IPS-18a (cell line): ENCODE measurements around the gene IRF8.

Experiments
- H3K27ac ChIP-seq: one replicate; pipeline ENCODE4 v1.5.1; 2013; ENCODE audit warnings: low read length
- H3K27me3 ChIP-seq: one replicate; pipeline ENCODE4 v1.6.1; 2013; ENCODE audit warnings: mild to moderate bottlenecking, low read length; ENCODE audit not compliant: control insufficient read depth, insufficient read depth
- H3K36me3 ChIP-seq: one replicate; pipeline ENCODE4 v1.6.1; 2013; ENCODE audit warnings: low read depth, low read length; ENCODE audit not compliant: control insufficient read depth
- H3K4me1 ChIP-seq: one replicate; pipeline ENCODE4 v1.6.1; 2013; ENCODE audit warnings: low read depth, low read length; ENCODE audit not compliant: control insufficient read depth
- H3K4me3 ChIP-seq: one replicate; pipeline ENCODE4 v1.5.1; 2013; ENCODE audit warnings: low read length
- H3K9ac ChIP-seq: one replicate; pipeline ENCODE4 v1.6.1; 2013; ENCODE audit warnings: mild to moderate bottlenecking, low read length, moderate library complexity
- H3K9me3 ChIP-seq: one replicate; pipeline ENCODE4 v1.6.1; 2013; ENCODE audit warnings: low read depth, low read length; ENCODE audit not compliant: control insufficient read depth

Gene IRF8

GRCh38 chr16:85944572-85945423 lies 45.8 kb downstream of the IRF8 start:
- Histone ChIP-seq H3K4me3 (no peak overlapping the region), H3K27me3 (no peaks in the 10 kb centered on the region), H3K27ac (no peak overlapping the region)

GRCh38 chr16:85945424-85945751 lies 46.4 kb downstream of the IRF8 start:
- no peak overlapping the region for H3K27ac ChIP-seq
- H3K9me3 ChIP-seq, result no peaks in the 10 kb centered on the region
- no peak overlapping the region for H3K9ac ChIP-seq
- no peak overlapping the region for H3K4me3 ChIP-seq
- no peaks in the 10 kb centered on the region for H3K36me3 ChIP-seq
- no peaks in the 10 kb centered on the region for H3K4me1 ChIP-seq
- no peaks in the 10 kb centered on the region for H3K27me3 ChIP-seq

More at GRCh38 chr16:85944572-85945423, 45.8 kb downstream of the IRF8 start:
- H3K9me3 ChIP-seq, result no peaks in the 10 kb centered on the region
- no peaks in the 10 kb centered on the region for H3K36me3 ChIP-seq
- H3K4me1 ChIP-seq, result no peaks in the 10 kb centered on the region
- H3K9ac ChIP-seq, result no peak overlapping the region

GRCh38 chr16:85946541-85947124 lies 47.7 kb downstream of the IRF8 start:
- H3K36me3 ChIP-seq, result no peaks in the 10 kb centered on the region
- H3K9me3 ChIP-seq, result no peaks in the 10 kb centered on the region
- H3K27me3 ChIP-seq, result no peaks in the 10 kb centered on the region
- no peak overlapping the region for H3K27ac ChIP-seq
- no peak overlapping the region for H3K9ac ChIP-seq
- no peaks in the 10 kb centered on the region for H3K4me1 ChIP-seq
- H3K4me3 ChIP-seq, result no peak overlapping the region

GRCh38 chr16:85947230-85948137 lies 48.5 kb downstream of the IRF8 start:
- Histone ChIP-seq H3K36me3 (no peaks in the 10 kb centered on the region), H3K9ac (no peak overlapping the region), H3K4me3 (no peak overlapping the region), H3K4me1 (no peaks in the 10 kb centered on the region), H3K27ac (no peak overlapping the region), H3K9me3 (no peaks in the 10 kb centered on the region), H3K27me3 (no peaks in the 10 kb centered on the region)

- no peaks in the 10 kb centered on the region for H3K27me3 ChIP-seq
- H3K9me3 ChIP-seq, result no peaks in the 10 kb centered on the region
- no peaks in the 10 kb centered on the region for H3K4me1 ChIP-seq
- H3K27ac ChIP-seq, result no peak overlapping the region
- no peak overlapping the region for H3K9ac ChIP-seq
- no peak overlapping the region for H3K4me3 ChIP-seq
- no peaks in the 10 kb centered on the region for H3K36me3 ChIP-seq
Observed at GRCh38 chr16:85948138-85948509, 49.2 kb downstream of the IRF8 start.

GRCh38 chr16:85948616-85949265 lies 49.8 kb downstream of the IRF8 start:
- H3K4me3 ChIP-seq, result no peak overlapping the region
- H3K36me3 ChIP-seq, result no peaks in the 10 kb centered on the region
- H3K4me1 ChIP-seq, result no peaks in the 10 kb centered on the region
- H3K9me3 ChIP-seq, result no peaks in the 10 kb centered on the region
- no peak overlapping the region for H3K27ac ChIP-seq
- H3K27me3 ChIP-seq, result no peaks in the 10 kb centered on the region
- H3K9ac ChIP-seq, result no peak overlapping the region

- Histone ChIP-seq H3K9ac (no peak overlapping the region), H3K27me3 (no peaks in the 10 kb centered on the region), H3K36me3 (no peaks in the 10 kb centered on the region), H3K4me3 (no peak overlapping the region), H3K4me1 (no peaks in the 10 kb centered on the region), H3K9me3 (no peaks in the 10 kb centered on the region), H3K27ac (no peak overlapping the region)
Observed at GRCh38 chr16:85950136-85950918, 51.4 kb downstream of the IRF8 start.

GRCh38 chr16:85952197-85952596 lies 53.2 kb downstream of the IRF8 start:
- Histone ChIP-seq H3K27me3 (no peaks in the 10 kb centered on the region), H3K9ac (no peak overlapping the region), H3K36me3 (no peaks in the 10 kb centered on the region), H3K9me3 (no peaks in the 10 kb centered on the region), H3K4me1 (no peaks in the 10 kb centered on the region), H3K4me3 (no peak overlapping the region), H3K27ac (no peak overlapping the region)

GRCh38 chr16:85952811-85953210 lies 53.8 kb downstream of the IRF8 start:
- Histone ChIP-seq H3K4me1 (no peaks in the 10 kb centered on the region), H3K36me3 (no peaks in the 10 kb centered on the region), H3K27me3 (no peaks in the 10 kb centered on the region), H3K9me3 (no peaks in the 10 kb centered on the region), H3K4me3 (no peak overlapping the region), H3K27ac (no peak overlapping the region), H3K9ac (no peak overlapping the region)

- Histone ChIP-seq H3K9me3 (no peaks in the 10 kb centered on the region), H3K9ac (no peak overlapping the region), H3K4me1 (no peaks in the 10 kb centered on the region), H3K36me3 (no peaks in the 10 kb centered on the region), H3K4me3 (no peak overlapping the region), H3K27me3 (no peaks in the 10 kb centered on the region), H3K27ac (no peak overlapping the region)
Observed at GRCh38 chr16:85954927-85955519, 56.1 kb downstream of the IRF8 start.
